ENCODE data around the gene KCNIP4.

The KCNIP4 gene

GRCh38 chr4:21753084-21753760 is 195.3 kb downstream of the KCNIP4 start:
- DNase-seq = no peak

DNA sequence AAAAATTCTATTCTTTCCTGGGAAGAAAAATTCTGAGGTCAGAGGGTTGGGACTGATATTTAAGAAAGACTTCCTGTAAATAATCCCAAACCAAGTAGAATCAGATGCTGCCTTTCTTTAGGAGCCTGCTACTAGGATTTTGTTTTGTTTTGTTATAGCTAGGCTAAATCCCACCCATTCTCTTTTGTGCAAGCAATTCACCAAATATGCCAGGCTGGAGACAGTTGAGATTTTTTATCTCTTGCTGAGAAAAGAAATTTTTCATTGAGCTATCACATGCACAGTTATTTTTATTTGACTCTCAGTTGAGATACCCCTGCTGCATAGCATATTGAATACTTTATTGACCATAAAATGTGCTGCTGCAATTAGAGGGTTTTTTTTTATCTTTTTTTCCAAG is 196.0 kb downstream of the KCNIP4 start:
- no peak for DNase-seq

DNA sequence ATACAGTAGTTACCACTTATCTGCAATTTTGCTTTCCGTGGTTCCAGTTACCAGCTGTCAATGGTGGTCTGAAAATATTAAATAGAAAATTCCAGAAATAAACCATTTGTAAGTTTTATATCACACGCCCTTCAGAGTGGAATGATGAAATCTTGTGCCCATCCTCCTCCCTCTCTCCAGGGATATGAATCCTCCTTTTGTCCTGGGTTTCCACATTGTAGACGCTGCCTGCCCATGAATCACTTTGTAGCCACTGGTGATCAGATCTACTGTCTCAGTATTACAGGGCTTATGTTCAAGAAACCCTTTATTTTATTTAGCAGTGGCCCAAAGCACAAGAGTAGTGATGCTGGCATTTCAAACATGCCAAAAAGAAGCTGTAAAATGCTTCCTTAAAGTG is 198.6 kb downstream of the KCNIP4 start:
- DNase-seq = no peak

DNA sequence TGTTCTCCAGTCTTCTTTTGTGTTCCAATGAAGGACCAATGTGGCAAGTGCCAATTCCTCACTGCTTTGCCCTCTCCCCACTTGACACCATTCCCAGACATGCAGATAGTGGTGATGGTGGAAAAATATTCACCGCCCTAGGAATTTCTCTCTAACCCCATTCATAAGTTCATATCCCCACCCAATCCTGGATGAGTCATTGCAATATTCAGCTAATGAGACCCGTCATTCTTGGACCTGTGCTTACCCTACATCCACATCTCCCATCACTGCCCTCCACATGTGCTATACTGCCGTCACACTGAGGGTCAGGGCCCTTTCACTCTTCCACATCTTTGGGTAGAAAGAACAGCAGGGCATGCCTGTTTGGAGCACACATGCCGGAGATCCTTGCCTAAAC is 199.2 kb downstream of the KCNIP4 start:
- no peak for DNase-seq

GRCh38 chr4:21744046-21744445 is 204.5 kb downstream of the KCNIP4 start:
- DNase-seq = no peak

GRCh38 chr4:21742326-21742725 is 206.2 kb downstream of the KCNIP4 start:
- DNase-seq = no peak

GRCh38 chr4:21738821-21739220 is 209.8 kb downstream of the KCNIP4 start:
- no peak for DNase-seq

DNA sequence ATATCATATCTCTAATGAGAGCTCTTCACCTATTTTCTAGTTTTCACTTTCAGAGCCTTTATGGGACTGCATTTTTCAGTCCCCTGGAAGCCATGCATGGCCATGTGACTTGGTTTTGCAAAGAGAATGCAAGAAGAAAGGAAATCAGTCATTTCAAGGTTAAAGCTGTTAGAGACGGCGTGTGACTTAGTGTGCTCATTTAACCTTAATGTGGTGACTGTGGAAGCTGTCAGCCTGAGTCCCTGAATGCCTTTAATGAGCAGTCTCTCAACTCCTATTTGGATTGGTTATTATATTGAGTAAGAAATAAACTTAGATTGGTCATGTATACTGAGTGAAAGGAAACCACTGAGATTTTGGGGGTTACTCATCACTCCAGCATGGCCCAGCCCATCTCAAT is 212.7 kb downstream of the KCNIP4 start:
- no peak for DNase-seq

- no peak for DNase-seq
These were observed 214.5 kb downstream of the KCNIP4 start for GRCh38 chr4:21733894-21734630.

DNA sequence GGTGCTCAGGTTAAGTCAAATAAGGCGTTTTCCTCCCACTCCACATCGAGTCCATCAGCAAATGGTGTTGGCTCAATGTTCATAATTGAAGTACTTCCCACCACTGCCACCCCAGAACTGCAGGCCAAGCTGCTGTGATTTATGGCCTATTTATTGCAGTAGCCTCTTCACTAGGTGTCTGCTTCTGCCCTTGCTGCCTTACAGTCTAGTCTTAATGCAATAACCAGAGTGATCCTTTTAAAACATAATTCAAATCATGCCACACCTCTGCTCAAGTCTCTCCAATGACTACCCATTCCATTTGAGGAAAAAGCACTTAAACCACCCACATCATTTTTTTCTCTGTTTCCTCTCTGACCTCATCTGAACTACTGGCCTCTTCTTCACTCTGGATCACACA is 220.3 kb downstream of the KCNIP4 start:
- no peak for DNase-seq

DNA sequence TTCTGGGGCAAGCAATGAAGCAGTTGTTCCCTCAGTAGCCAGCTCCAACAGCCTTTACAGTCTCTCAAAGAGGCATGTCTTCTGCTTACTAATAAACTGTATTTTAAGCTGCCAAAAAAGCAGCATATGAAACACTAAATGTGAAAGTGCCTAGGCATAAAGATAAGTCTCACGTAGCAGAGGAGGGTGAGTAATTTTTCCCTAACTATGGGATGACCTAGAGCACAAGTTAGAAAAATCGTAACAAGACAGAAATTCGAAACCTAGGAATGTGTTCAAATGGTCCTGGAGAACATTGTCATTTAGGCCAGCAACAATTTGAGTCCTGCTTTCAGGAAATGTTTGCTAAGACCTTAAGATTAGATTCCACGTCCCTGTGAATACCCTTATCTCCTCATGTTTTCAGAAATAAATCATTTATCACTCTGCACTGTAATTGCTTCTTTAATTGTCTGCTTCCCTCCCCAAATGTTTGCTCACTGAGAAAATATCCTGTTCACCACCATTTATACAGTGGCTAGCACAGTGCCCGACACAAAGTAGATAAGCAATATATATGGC is 222.2 kb downstream of the KCNIP4 start:
- DNase-seq = no peak

- DNase-seq = no peak
These were observed 226.3 kb downstream of the KCNIP4 start for GRCh38 chr4:21722157-21722839.

DNA sequence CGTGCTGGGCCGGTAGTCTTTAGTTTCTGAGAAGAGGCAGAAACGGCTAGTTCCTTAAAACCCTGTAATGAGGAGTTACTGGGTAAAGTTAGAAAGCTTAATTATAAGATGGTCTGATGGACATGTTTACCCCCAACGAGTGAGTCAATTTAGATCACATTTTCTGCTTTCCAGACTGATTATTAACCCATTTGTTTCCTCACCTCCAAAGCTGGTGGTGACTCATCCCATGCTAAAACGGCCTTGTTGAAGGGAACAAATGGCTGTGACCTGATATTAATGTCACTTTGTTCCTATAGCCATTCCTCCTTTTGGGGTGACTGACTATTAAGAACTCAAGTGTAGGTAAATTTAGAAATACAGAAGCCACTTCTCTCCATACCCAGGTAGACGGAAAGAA is 232.0 kb downstream of the KCNIP4 start:
- no peak for DNase-seq

GRCh38 chr4:21710179-21710835 is 238.3 kb downstream of the KCNIP4 start:
- no peak for DNase-seq

- DNase-seq = no peak
These were observed 238.8 kb downstream of the KCNIP4 start for GRCh38 chr4:21709761-21710160.

DNA sequence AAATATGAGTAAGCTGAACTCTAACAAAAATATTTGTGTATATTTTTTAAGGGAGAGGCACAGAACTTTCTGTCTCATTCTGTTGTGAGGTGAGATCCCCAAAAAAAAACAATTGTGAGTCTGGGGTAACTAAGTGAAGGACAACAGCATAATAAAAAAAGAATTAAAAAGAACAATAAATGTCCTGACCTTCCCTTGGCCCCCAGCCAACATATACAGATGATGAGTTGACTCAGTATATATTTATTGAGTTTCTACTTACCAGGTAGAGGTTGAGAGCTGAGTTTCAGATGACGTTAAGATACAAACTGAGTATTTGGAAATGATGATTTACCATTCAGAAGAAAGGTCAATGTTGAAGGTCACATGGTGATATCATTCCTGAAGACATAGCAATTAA is 239.5 kb downstream of the KCNIP4 start:
- DNase-seq = no peak

DNA sequence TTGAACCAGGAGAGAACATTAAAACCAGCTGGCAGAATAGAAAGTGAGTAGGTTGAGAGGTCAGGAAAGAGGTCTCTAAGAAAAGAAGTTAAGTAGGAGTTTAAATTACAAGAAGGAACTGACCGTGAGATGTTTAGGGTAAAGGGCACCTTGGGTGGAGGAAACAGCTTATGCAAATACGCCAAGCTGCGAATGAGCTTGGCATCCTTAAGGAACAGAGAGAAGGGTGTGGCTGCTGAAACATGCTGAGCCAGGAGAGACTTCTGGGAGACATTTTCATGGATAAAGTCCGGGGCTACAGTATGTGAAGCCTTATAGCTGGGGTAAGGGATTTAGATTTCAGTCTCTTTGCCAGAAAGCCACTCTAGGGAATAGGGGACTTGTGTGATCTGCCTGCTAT is 249.1 kb downstream of the KCNIP4 start:
- no peak for DNase-seq

DNA sequence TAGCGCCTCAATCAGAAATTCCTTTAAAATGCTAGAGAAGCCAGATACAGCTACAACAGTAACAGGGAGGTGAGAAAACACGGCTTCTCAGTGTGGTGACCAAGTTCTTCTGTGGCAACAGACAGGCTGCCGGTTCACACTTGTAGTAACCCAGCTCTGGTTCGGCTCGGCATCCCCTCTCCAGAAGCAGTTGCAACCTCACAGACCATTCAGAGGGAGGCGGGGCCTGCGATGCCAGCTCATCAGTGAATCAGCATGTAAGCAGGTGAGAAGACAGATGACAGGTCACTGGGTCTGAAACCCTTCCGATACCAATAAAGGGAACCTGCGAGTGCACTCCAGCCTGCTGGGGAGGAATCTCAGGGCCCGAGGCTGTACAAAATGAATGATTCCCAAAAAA is 251.0 kb downstream of the KCNIP4 start:
- DNase-seq = no peak

- no peak for DNase-seq
These were observed 253.4 kb downstream of the KCNIP4 start for GRCh38 chr4:21695141-21695540.

- no peak for DNase-seq
These were observed 256.3 kb downstream of the KCNIP4 start for GRCh38 chr4:21692241-21692640.

- DNase-seq = no peak
These were observed 259.8 kb downstream of the KCNIP4 start for GRCh38 chr4:21688596-21689265.

- no peak for DNase-seq
These were observed 262.7 kb downstream of the KCNIP4 start for GRCh38 chr4:21685911-21686310.
